Heart left ventricle (tissue), 16 donors: Measurements from ENCODE around the gene COL5A3. TPM values are rescaled to one million over a fixed set of nuclear protein-coding genes. Genes with fewer than 3 reads are reported as not detected.

Source experiments
- ATAC-seq, 4 donors: fragments of 200-7000 bp; cut with Tn5 transposase; one replicate each; pipeline ENCODE4 v1.9.1; 2020 to 2022; ENCODE audit warnings: moderate library complexity in 4 of 4, mild to moderate bottlenecking in 3 of 4, moderate number of reproducible peaks in 1 of 4
- DNase-seq, 5 donors: peaks; one replicate each; pipeline ENCODE4 v3.0.0-alpha.2; 2020
- H3K27ac ChIP-seq, 12 donors: fragments of 200-600 bp; sonication (generic) in 4 of 12; one replicate each; pipeline versions ENCODE4 v1.5.0 to v1.8.0; 2016 to 2022; ENCODE audit warnings: mild to moderate bottlenecking in 2 of 12
- H3K27me3 ChIP-seq, 9 donors: fragments of 200-600 bp; sonication (generic) in 2 of 9; one replicate each; pipeline versions ENCODE4 v1.5.1 to v1.8.0; 2016 to 2022; ENCODE audit warnings: mild to moderate bottlenecking in 3 of 9
- H3K36me3 ChIP-seq, 9 donors: fragments of 200-600 bp; sonication (generic) in 2 of 9; one replicate each; pipeline versions ENCODE4 v1.5.0 to v1.8.0; 2018 to 2022; ENCODE audit warnings: mild to moderate bottlenecking in 2 of 9
- H3K4me1 ChIP-seq, 12 donors: fragments of 200-600 bp; sonication (generic) in 4 of 12; one replicate each; pipeline versions ENCODE4 v1.5.0 to v1.8.0; 2016 to 2022; ENCODE audit warnings: mild to moderate bottlenecking in 3 of 12
- H3K4me3 ChIP-seq, 12 donors: fragments of 200-600 bp; sonication (generic) in 4 of 12; one replicate each; pipeline versions ENCODE4 v1.5.0 to v1.8.0; 2017 to 2022; ENCODE audit warnings: mild to moderate bottlenecking in 9 of 12, moderate library complexity in 4 of 12
- H3K9me3 ChIP-seq, 12 donors: fragments of 200-600 bp; sonication (generic) in 4 of 12; one replicate each; pipeline versions ENCODE4 v1.5.0 to v1.8.0; 2016 to 2022; ENCODE audit warnings: mild to moderate bottlenecking in 1 of 12
- POLR2A ChIP-seq, 2 donors: fragments of 450-650 bp; IDR thresholded peaks; one replicate each; pipeline ENCODE4 v1.6.1; 2017; ENCODE audit warnings: antibody characterized with exemption in 2 of 2, mild to moderate bottlenecking in 2 of 2, moderate library complexity in 2 of 2
- WGBS, 4 donors: extraction: QIAGEN DNeasy Blood & Tissue Kit in 2 of 4; methylation state at CpG; one replicate each; pipeline versions ENCODE4 v1.1.5 to v1.1.7; 2013 to 2018; 5-methylcytosine and 5-hydroxymethylcytosine counted together
- intact Hi-C, 10 donors: fragments of 100-400 bp; cut with DNase I; formaldehyde crosslinking; loops; one replicate each; pipeline versions ENCODE4 v1.11.1 to v1.14.2; 2022
- polyA plus RNA-seq, 2 donors: library from polyadenylated mRNA; stranded (reverse); fragments of 200-250 nt; gene quantifications; one replicate each; pipeline ENCODE4 v1.2.3, GENCODE V29; 2013
- total RNA-seq, 9 donors: library from RNA; depleted of rRNA in 2 of 9; stranded (reverse); fragments of >200 nt in 2 of 9; fragmentation: NEBNext Ultra II Directional in 3 of 9; extraction: Animal tissue kit (Norgen Biotek cat#: 25700) in 3 of 9; gene quantifications; one replicate each; pipeline versions ENCODE4 v1.1.0 to v1.2.4, GENCODE V29; 2016 to 2023
- TF ChIP-seq, protein P1 (sequence below), 12 donors: fragments of 200-600 bp; sonication (generic) in 4 of 12; IDR thresholded peaks; one replicate each; pipeline versions ENCODE4 v1.5.0 to v1.8.0; 2018 to 2022; ENCODE audit warnings: antibody characterized with exemption in 12 of 12, mild to moderate bottlenecking in 5 of 12
- donor health status: ischemic (EF 13 %, LVEDD 7.1; RV severe dilation, severe dysfunction).
- donor health status: healthy with polysubstance abuse.
- donor health status: DM: no; HTN: yes; CAD: no.
- donor health status: DM: no; HTN: no; CAD: no.
- donor health status: ischemic (EF 25% LVEDD 6.9; RV normal size, moderate dysfunction).
- donor health status: ischemic (EF 25% LVEDD 5.7; RV mildly dilated, moderate dysfunction).
- donor health status: healthy.
- donor health status: DM: yes; HTN: yes; CAD: no.
- donor health status: ischemic (EF 35%, LVEDD 5.7; RV mildly dilated, moderate dysfunction).
- donor health status: nonischemic (EF 11% LVEDD 7.7; RV severe dilation, severe dysfunction).
- donor health status: DM: yes; HTN: yes; CAD: no.
- donor health status: PGD.
- donor health status: ischemic (EF 29% LVEDD 5.4; RV normal size, mild dysfunction).
- donor health status: nonischemic (EF 23%, LVEDD 6.1; RV moderate dilation, normal function).

COL5A3 gene
- total and polyA plus RNA-seq, 11 donors: 5.0 to 34.1 (median 12.2) TPM

DNA sequence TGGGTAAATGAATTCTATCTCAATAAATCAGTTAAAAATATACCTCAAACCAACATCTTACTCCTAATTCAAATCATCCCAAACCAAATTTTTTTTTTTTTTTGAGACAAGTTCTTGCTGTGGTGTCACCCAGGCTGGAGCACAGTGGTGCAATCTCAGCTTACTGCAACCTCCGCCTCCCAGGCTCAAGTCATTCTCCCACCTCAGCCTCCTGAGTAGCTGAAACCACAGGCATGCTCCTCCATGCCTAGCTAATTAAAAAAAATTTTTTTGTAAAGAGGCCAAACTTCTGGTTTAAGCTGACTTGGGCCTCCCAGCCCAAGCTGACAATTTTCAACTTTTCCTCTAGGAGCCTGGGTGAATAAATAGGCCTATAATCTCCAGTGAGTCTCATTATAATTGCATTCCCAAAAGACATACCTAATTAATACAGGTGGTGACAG is 51.9 kb downstream of the COL5A3 start:
- TF ChIP-seq, protein P1, sequence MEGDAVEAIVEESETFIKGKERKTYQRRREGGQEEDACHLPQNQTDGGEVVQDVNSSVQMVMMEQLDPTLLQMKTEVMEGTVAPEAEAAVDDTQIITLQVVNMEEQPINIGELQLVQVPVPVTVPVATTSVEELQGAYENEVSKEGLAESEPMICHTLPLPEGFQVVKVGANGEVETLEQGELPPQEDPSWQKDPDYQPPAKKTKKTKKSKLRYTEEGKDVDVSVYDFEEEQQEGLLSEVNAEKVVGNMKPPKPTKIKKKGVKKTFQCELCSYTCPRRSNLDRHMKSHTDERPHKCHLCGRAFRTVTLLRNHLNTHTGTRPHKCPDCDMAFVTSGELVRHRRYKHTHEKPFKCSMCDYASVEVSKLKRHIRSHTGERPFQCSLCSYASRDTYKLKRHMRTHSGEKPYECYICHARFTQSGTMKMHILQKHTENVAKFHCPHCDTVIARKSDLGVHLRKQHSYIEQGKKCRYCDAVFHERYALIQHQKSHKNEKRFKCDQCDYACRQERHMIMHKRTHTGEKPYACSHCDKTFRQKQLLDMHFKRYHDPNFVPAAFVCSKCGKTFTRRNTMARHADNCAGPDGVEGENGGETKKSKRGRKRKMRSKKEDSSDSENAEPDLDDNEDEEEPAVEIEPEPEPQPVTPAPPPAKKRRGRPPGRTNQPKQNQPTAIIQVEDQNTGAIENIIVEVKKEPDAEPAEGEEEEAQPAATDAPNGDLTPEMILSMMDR (IDR thresholded peaks at IDR 0.05): no peak
- TF ChIP-seq POLR2A (IDR thresholded peaks at IDR 0.05): no peak
- peaks cover 0 to 9% (median 0%) of the 10 kb centered on the region in 9 donors for H3K27me3 ChIP-seq
- WGBS, 4 donors: 71 to 96% (median 82%) methylated on average over 1 of the region's 1 CpG
- intact Hi-C loops: no loop called here
- no peak overlapping the region for H3K4me3 ChIP-seq
- DNase-seq (no peak), ATAC-seq (no peak)
- H3K9me3 ChIP-seq: no peaks in the 10 kb centered on the region
- H3K27ac ChIP-seq: no peak overlapping the region
- H3K4me1 ChIP-seq: no peaks in the 10 kb centered on the region
- peaks cover 0 to 32% (median 10%) of the 10 kb centered on the region in 9 donors for H3K36me3 ChIP-seq

DNA sequence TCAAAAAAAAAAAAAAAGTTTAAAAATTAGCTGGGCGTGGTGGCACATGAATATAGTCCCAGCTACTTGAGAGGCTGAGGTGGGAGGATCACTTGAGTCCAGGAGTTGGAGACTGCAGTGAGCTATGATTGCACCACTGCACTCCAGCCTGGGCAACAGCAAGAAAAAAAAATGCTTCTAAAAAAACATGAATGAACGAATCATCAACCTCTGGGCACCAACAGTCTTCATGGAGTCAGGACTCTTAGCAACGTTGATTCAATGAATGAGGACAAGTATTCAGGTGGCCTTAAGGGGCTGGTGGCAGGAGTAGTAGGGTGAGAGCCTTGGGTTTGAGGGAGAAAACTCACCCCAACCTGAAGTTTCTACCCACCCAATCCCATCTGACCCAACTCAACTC is 53.3 kb downstream of the COL5A3 start:
- Histone ChIP-seq H3K36me3 (peaks cover 0 to 18% (median 3%) of the 10 kb centered on the region in 9 donors), H3K4me3 (no peak overlapping the region), H3K9me3 (no peaks in the 10 kb centered on the region), H3K4me1 (no peaks in the 10 kb centered on the region), H3K27me3 (peaks cover 0 to 9% (median 0%) of the 10 kb centered on the region in 9 donors), H3K27ac (no peak overlapping the region)
- intact Hi-C loops: no loop called here
- no peak for TF ChIP-seq POLR2A (IDR thresholded peaks at IDR 0.05)
- TF ChIP-seq, protein P1 (IDR thresholded peaks at IDR 0.05): no peak
- ATAC-seq (no peak), DNase-seq (no peak)
- 66 to 77% (median 74%) methylated on average over 3 of the region's 3 CpGs for WGBS, 4 donors

DNA sequence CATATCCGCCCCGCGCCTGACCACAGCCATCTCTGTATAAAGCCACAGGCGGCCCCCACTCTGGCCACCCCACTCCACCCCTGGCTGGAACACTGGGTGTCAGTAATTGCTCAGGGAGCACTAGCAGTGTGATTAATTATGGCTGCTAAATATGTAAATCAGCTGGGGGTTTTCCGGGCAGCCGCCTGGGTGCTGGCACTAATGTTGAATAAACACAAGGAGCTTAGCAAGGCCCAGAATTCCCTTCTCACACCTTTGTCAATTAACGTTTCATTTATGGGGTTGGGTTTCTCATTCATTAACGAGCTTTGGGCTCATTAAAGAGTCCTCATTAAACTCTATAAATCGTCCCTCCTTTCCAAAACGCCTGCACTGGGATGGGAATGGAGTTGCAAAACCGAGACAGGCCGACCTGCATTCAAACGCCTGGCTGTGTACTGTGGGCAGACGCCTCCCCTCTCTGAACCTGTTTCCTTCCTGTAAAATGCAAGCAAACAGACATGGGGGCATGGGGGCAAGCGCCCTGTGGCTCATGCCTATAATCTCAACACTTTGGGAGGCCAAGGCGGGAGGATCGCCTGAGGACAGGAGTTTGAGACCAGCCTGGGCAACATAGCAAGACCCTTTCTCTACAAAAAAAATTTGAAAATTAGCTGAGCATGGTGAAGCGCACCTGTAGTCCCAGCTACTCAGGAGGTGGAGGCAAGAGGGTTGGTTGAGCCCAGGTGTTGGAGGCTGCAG is 56.3 kb downstream of the COL5A3 start:
- no peak for TF ChIP-seq POLR2A (IDR thresholded peaks at IDR 0.05)
- TF ChIP-seq, protein P1 (IDR thresholded peaks at IDR 0.05): no peak
- Histone ChIP-seq H3K36me3 (peaks cover 0 to under 1% (median 0%) of the 10 kb centered on the region in 9 donors), H3K27me3 (peaks cover 0 to 5% (median 0%) of the 10 kb centered on the region in 9 donors), H3K9me3 (no peaks in the 10 kb centered on the region), H3K27ac (no peak overlapping the region), H3K4me3 (no peak overlapping the region), H3K4me1 (no peaks in the 10 kb centered on the region)
- DNase-seq: no peak
- intact Hi-C loops: loop anchor here in 1 of 10 donors (5.0 kb wide), 1 partner anchor 43 kb away; no protein-coding TSS in a partner anchor
- no peak for ATAC-seq
- 66 to 74% (median 70%) methylated on average over 18 of the region's 18 CpGs for WGBS, 4 donors

DNA sequence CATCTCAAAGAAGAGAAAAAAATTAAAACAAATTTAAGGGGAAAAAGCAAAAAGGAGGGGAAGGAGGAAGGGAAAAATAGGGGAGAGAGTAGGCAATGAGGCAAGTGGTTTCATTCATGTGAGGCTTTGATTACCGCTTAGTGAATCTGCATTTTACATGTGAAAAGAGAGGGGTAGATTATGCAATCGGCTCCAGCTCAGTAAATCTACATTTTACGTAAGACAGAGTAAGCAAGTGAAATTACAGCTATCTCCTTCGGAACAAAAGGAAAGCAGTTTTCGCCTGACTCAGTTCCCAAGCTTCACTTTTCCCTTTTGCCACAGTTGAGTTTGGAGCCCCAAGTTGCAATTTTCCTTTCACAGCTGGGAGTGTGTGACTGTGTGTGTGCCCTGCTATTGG is 58.0 kb downstream of the COL5A3 start:
- peaks cover 0 to 2% (median 0%) of the 10 kb centered on the region in 9 donors for H3K27me3 ChIP-seq
- no peaks in the 10 kb centered on the region for H3K9me3 ChIP-seq
- no peak overlapping the region for H3K4me3 ChIP-seq
- H3K27ac ChIP-seq: no peak overlapping the region
- 61 to 71% (median 65%) methylated on average over 5 of the region's 5 CpGs for whole genome bisulfite sequencing, 4 donors
- intact Hi-C loops: loop anchor here in 1 of 10 donors (5.0 kb wide), 1 partner anchor 45 kb away; no protein-coding TSS in a partner anchor
- no peak for TF ChIP-seq POLR2A (IDR thresholded peaks at IDR 0.05)
- TF ChIP-seq, protein P1 (IDR thresholded peaks at IDR 0.05): no peak
- H3K36me3 ChIP-seq: no peaks in the 10 kb centered on the region
- ATAC-seq: no peak
- peaks cover 0 to 3% (median 0%) of the 10 kb centered on the region in 12 donors for H3K4me1 ChIP-seq
- no peak for DNase-seq
